Measurements from ENCODE around the gene GFPT1.
"Not testable (repeated sequence)": the region's sequence is repeated elsewhere in the genome, so short reads cannot be mapped to it uniquely, and the experiment has no call there.

Gene GFPT1

GRCh38 chr2:69372767-69373166 is 14.3 kb downstream of the GFPT1 start:
- no peak for TF ChIP-seq CTCF (IDR thresholded peaks at IDR 0.05; ENCODE audit: low read depth, low read length)

DNA sequence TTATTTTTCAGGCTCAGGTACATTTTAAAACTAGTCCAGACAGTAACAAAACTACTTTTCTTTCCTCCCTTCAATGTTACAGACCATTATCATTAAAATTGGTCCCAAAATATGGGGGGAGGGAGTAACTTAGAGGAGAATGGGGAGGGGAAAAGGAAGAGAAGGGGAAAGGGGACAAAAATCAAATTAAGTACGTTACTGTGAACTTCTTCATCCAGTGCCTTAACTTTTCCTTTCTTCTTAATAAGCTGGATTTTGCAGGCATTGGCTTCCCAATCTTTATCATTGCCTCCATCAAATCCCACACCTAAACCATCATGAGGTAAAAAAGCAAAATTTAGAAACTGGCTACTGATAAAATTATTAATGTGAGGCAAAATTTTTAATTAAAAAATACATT is 17.2 kb downstream of the GFPT1 start:
- no peak overlapping the region for H3K4me3 ChIP-seq (ENCODE audit: low read depth, low read length)
- no peak for TF ChIP-seq CTCF (IDR thresholded peaks at IDR 0.05; ENCODE audit: low read depth, low read length)

More at GRCh38 chr2:69372767-69373166, 14.3 kb downstream of the GFPT1 start:
- H3K4me3 ChIP-seq (ENCODE audit: low read depth, low read length): no peak overlapping the region

GRCh38 chr2:69368588-69368987 is 18.4 kb downstream of the GFPT1 start:
- TF ChIP-seq CTCF (IDR thresholded peaks at IDR 0.05; ENCODE audit: low read depth, low read length): no peak
- no peak overlapping the region for H3K4me3 ChIP-seq (ENCODE audit: low read depth, low read length)

DNA sequence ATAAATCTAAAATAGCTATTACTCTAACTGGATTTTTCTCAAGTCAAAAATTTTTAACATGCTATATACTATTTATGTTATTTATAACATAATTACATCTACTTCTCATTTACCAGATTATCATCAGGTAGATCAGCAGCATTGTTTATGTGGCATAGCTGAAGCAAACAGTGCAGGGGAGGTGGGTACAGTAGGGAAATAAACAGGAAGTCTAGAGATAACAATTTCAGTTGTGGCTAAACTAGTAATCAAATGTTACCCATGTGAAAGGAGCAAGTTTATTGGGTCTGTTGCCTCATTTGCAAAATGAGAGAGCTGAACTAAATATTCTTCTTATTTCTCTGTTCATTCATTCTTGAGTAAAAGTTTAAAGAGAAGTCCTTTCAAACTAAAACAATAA is 27.7 kb downstream of the GFPT1 start:
- TF ChIP-seq CTCF (IDR thresholded peaks at IDR 0.05; ENCODE audit: low read depth, low read length): no peak

DNA sequence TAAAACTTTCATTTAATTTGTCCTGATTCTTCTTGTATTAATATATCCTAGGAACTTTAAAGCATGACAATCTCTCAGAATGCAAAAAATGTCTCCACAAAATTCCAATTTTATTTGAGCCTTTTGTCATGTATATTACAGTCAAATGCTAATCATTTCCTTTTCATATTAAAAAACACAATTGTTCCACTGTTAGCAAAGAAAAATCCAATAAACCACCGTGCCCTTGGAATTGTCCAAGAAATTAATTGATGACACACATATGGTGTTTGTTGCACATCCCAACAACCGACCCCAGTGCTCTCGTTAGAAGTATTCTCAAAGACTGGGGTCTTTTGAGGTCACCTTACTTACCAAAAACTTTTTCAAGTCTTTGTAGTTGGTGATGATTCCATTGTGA is 28.1 kb downstream of the GFPT1 start:
- TF ChIP-seq CTCF (IDR thresholded peaks at IDR 0.05; ENCODE audit: low read depth, low read length): no peak
- H3K4me3 ChIP-seq (ENCODE audit: low read depth, low read length): no peak overlapping the region

More for the DNA sequence above, 27.7 kb downstream of the GFPT1 start:
- H3K4me3 ChIP-seq (ENCODE audit: low read depth, low read length): no peak overlapping the region

GRCh38 chr2:69356471-69356870 is 30.6 kb downstream of the GFPT1 start:
- TF ChIP-seq CTCF (IDR thresholded peaks at IDR 0.05; ENCODE audit: low read depth, low read length): no peak
- no peak overlapping the region for H3K4me3 ChIP-seq (ENCODE audit: low read depth, low read length)

GRCh38 chr2:69354976-69355375 is 32.1 kb downstream of the GFPT1 start:
- H3K4me3 ChIP-seq (ENCODE audit: low read depth, low read length): not testable (repeated sequence)

GRCh38 chr2:69353360-69353759 is 33.7 kb downstream of the GFPT1 start:
- H3K4me3 ChIP-seq (ENCODE audit: low read depth, low read length): no peak overlapping the region

More at GRCh38 chr2:69353360-69353759, 33.7 kb downstream of the GFPT1 start:
- no peak for TF ChIP-seq CTCF (IDR thresholded peaks at IDR 0.05; ENCODE audit: low read depth, low read length)
